Loucy (cell line): Measurements from ENCODE around the gene DPY19L1.

Experiments used
- EZH2phosphoT487 ChIP-seq: fragments of 200-600 bp; IDR thresholded peaks from 2 replicates; pipeline ENCODE4 v1.6.1; 2018; ENCODE audit warnings: antibody characterized with exemption, mild to moderate bottlenecking, moderate library complexity, borderline replicate concordance
- TF ChIP-seq, protein P1 (sequence below): fragments of 200-600 bp; sonication (generic); conservative IDR thresholded peaks from 2 replicates; pipeline ENCODE4 v1.5.1; 2014; ENCODE audit warnings: mild to moderate bottlenecking, antibody characterized with exemption, low read length

DNA sequence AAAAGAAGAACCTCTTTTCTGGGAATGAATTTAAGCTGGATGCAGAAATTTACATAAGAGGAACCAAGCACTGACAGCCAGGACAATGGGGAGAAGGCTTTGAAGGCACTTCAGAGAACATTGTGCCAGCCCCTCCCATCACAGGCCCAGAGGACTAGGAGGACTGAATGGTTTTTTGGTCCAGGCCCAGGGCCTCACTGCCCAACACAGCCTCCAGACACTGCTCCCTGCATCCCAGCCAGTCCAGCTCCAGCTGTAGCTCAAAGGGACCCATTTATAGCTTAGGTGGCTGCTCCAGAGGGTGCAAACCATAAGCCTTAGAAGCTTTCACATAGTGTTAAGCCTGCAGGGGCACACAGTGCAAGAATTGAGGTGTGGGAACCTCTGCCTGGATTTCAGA is 142.1 kb downstream of the DPY19L1 start:
- TF ChIP-seq EZH2phosphoT487: no peak
- TF ChIP-seq, protein P1, sequence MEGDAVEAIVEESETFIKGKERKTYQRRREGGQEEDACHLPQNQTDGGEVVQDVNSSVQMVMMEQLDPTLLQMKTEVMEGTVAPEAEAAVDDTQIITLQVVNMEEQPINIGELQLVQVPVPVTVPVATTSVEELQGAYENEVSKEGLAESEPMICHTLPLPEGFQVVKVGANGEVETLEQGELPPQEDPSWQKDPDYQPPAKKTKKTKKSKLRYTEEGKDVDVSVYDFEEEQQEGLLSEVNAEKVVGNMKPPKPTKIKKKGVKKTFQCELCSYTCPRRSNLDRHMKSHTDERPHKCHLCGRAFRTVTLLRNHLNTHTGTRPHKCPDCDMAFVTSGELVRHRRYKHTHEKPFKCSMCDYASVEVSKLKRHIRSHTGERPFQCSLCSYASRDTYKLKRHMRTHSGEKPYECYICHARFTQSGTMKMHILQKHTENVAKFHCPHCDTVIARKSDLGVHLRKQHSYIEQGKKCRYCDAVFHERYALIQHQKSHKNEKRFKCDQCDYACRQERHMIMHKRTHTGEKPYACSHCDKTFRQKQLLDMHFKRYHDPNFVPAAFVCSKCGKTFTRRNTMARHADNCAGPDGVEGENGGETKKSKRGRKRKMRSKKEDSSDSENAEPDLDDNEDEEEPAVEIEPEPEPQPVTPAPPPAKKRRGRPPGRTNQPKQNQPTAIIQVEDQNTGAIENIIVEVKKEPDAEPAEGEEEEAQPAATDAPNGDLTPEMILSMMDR: no peak
